Loucy (cell line): ENCODE results near the gene TYW5.

Experiments
- EZH2phosphoT487 ChIP-seq: fragments of 200-600 bp; IDR thresholded peaks from 2 replicates; pipeline ENCODE4 v1.6.1; 2018; ENCODE audit warnings: antibody characterized with exemption, mild to moderate bottlenecking, moderate library complexity, borderline replicate concordance
- TF ChIP-seq, protein P1 (sequence below): fragments of 200-600 bp; sonication (generic); conservative IDR thresholded peaks from 2 replicates; pipeline ENCODE4 v1.5.1; 2014; ENCODE audit warnings: mild to moderate bottlenecking, antibody characterized with exemption, low read length

DNA sequence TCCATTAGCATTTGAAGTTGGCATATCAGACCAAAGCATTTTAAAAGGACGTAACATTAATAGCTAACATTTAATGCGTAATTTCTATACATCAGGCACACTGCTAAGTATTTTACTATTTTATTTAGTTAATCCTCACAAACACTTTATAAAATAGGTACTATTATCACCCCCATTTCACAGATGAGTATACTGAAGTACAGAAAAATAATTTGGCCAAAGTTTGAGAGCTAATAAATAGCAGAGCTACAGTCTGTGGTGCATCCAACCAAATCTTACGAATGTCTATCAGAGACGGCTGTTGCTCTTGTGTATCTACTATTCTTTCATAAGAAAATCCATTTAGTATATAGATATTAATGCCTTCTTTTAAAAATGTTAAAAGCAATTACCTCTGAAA lies 11.9 kb downstream of the TYW5 start:
- TF ChIP-seq, protein P1, sequence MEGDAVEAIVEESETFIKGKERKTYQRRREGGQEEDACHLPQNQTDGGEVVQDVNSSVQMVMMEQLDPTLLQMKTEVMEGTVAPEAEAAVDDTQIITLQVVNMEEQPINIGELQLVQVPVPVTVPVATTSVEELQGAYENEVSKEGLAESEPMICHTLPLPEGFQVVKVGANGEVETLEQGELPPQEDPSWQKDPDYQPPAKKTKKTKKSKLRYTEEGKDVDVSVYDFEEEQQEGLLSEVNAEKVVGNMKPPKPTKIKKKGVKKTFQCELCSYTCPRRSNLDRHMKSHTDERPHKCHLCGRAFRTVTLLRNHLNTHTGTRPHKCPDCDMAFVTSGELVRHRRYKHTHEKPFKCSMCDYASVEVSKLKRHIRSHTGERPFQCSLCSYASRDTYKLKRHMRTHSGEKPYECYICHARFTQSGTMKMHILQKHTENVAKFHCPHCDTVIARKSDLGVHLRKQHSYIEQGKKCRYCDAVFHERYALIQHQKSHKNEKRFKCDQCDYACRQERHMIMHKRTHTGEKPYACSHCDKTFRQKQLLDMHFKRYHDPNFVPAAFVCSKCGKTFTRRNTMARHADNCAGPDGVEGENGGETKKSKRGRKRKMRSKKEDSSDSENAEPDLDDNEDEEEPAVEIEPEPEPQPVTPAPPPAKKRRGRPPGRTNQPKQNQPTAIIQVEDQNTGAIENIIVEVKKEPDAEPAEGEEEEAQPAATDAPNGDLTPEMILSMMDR: no peak
- no peak for TF ChIP-seq EZH2phosphoT487
